Nephron progenitor cell (in vitro differentiated cells): ENCODE measurements around the gene OR10K1.

Experiments
- DNase-seq: peaks from one replicate; pipeline ENCODE4 v3.0.0; 2021
- H3K27ac Mint-ChIP-seq: 2 replicates; pipeline ENCODE4 v1.8.0; 2021; ENCODE audit warnings: mild to moderate bottlenecking, moderate library complexity, mixed read lengths
- H3K27me3 Mint-ChIP-seq: 2 replicates; pipeline ENCODE4 v1.8.0; 2021; ENCODE audit warnings: mild to moderate bottlenecking, low read depth, mixed read lengths; ENCODE audit not compliant: poor library complexity
- H3K36me3 Mint-ChIP-seq: 2 replicates; pipeline ENCODE4 v1.8.0; 2021; ENCODE audit warnings: low read depth, mixed read lengths
- H3K4me1 Mint-ChIP-seq: 2 replicates; pipeline ENCODE4 v1.8.0; 2021; ENCODE audit warnings: mixed read lengths
- H3K4me3 Mint-ChIP-seq: 2 replicates; pipeline ENCODE4 v1.8.0; 2021; ENCODE audit warnings: mild to moderate bottlenecking, moderate library complexity, mixed read lengths
- H3K9me3 Mint-ChIP-seq: 2 replicates; pipeline ENCODE4 v1.8.0; 2021; ENCODE audit warnings: mild to moderate bottlenecking, moderate library complexity, mixed read lengths
- CTCF ChIP-seq: fragments of 200-600 bp; sonication (generic); IDR thresholded peaks from 2 replicates; pipeline ENCODE4 v1.5.0; 2021; ENCODE audit warnings: antibody characterized with exemption

OR10K1 gene

DNA sequence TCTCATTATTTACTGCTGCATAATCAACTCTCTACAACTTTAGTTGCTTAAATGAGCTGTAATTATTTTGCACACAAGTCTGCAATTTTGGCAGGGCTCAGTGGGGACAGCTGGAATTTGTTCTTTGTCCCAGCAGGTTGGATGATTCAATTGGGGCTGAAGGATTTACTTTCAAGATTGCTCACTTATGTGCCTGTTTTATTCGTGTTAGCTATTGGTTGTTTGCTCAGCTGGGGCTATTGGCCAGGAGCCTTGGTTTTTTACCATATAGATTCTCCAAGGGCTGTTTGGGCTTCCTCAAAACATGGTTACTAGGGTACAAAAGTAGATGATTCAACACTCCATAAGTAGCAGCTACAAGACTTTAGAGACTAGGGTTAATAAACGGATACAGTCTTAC is 23.8 kb downstream of the OR10K1 start:
- Mint-ChIP-seq H3K27ac (no peak overlapping the region), H3K4me3 (no peak overlapping the region), H3K36me3 (no peaks in the 10 kb centered on the region), H3K4me1 (no peaks in the 10 kb centered on the region), H3K27me3 (peaks cover 4% of the 10 kb centered on the region), H3K9me3 (no peaks in the 10 kb centered on the region)
- TF ChIP-seq CTCF, result no peak
- no peak for DNase-seq

GRCh38 chr1:158491316-158491715 is 29.7 kb downstream of the OR10K1 start:
- H3K27ac Mint-ChIP-seq, result no peak overlapping the region
- no peak overlapping the region for H3K4me3 Mint-ChIP-seq
- TF ChIP-seq CTCF, result no peak
- H3K9me3 Mint-ChIP-seq, result no peaks in the 10 kb centered on the region
- no peaks in the 10 kb centered on the region for H3K4me1 Mint-ChIP-seq
- DNase-seq, result no peak
- no peaks in the 10 kb centered on the region for H3K36me3 Mint-ChIP-seq
- no peaks in the 10 kb centered on the region for H3K27me3 Mint-ChIP-seq

DNA sequence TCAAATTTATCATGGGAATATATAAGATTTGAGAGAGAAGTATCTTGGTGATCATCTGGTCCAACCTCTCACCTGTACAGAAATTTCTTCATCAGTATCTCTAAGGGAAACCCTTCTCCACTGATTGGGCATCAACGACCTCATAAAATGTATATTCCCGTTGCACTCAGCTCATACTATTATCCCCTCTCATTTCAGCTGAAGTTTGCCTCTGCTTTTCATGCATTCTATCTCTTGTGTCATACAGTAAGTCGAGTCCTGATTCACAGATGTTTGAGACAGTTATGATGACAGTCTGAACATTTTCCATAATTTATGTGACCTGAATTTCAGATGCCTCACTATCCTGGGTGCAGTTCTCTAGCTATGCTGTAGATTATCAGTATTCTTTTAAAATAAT is 31.4 kb downstream of the OR10K1 start:
- Mint-ChIP-seq H3K27me3 (no peaks in the 10 kb centered on the region), H3K4me3 (no peak overlapping the region), H3K36me3 (no peaks in the 10 kb centered on the region), H3K4me1 (no peaks in the 10 kb centered on the region), H3K9me3 (no peaks in the 10 kb centered on the region), H3K27ac (no peak overlapping the region)
- TF ChIP-seq CTCF, result no peak
- DNase-seq, result no peak

DNA sequence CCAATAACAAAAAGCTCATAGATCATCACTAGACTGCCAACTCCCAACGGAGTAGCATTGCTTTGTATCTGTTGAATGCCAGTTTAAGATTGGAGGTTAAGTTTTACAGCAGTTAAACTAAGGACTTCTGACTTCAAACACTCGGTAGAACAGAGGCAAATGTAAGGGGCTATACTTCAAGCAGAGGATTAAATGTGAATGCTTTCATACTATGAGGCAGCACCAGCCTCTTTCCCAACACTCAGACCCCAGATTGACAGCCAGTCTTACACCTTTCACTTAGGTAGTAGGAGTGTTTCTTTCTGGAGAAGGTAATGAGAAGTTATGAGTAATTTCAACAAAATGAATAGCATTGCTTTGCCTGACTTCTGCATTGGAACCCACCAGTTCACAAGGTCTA is 33.2 kb downstream of the OR10K1 start:
- no peaks in the 10 kb centered on the region for H3K4me1 Mint-ChIP-seq
- no peaks in the 10 kb centered on the region for H3K9me3 Mint-ChIP-seq
- no peak for DNase-seq
- no peaks in the 10 kb centered on the region for H3K36me3 Mint-ChIP-seq
- TF ChIP-seq CTCF, result no peak
- H3K4me3 Mint-ChIP-seq, result no peak overlapping the region
- H3K27ac Mint-ChIP-seq, result no peak overlapping the region
- H3K27me3 Mint-ChIP-seq, result no peaks in the 10 kb centered on the region

DNA sequence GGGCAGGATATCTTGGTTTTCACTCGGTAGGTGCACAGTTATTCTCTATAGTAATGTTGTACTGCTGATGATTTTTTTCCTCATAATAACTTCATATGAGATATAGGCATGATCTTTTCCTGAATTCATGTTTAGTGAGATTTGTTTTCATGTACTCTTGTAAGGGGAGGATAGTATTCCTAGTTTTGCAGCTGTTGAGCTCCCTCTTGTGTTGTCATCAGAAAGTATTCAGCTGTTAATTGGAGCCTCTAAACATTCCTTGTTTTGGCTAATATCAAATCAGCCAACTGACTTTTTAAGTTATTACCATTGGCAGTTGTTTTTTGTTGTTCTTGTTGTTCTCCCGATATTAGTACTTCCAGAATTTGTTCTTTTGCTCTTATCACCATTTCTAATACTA is 34.7 kb downstream of the OR10K1 start:
- H3K27me3 Mint-ChIP-seq, result no peaks in the 10 kb centered on the region
- DNase-seq, result no peak
- no peaks in the 10 kb centered on the region for H3K4me1 Mint-ChIP-seq
- H3K4me3 Mint-ChIP-seq, result no peak overlapping the region
- H3K9me3 Mint-ChIP-seq, result no peaks in the 10 kb centered on the region
- TF ChIP-seq CTCF, result peak; percentile 17
- H3K36me3 Mint-ChIP-seq, result no peaks in the 10 kb centered on the region
- no peak overlapping the region for H3K27ac Mint-ChIP-seq

DNA sequence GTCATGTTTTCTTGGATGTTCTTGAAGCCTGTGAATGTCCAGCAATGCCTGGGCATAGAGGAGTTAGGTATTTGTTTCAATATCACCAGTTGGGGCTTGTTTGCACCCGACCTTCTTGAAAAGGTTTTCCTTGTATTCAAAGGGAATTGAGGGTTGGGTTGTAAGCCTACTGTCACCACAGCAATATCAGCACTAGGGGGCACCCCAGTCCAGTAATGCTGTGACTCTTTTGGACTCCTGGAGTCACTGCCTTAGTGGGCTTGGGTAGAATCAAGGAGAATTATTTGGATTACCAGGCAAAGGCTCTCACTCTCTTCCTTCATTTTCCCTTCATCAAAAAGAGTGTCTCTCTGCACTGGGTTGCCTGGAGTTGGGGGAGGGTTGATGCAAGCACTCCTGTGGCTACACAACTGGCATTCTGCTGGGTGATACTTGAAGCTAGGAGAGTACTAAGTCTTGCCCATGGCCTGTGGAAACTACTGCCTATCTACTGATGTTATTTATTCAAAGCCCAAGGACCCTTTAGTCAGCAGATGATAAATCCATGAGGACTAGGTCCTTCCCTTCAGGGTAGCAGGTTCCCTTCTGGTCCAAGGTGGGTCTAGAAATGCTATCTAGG is 44.8 kb downstream of the OR10K1 start:
- Mint-ChIP-seq H3K4me3 (no peak overlapping the region), H3K4me1 (peaks cover 4% of the 10 kb centered on the region), H3K27ac (no peak overlapping the region), H3K36me3 (peaks cover 6% of the 10 kb centered on the region), H3K27me3 (no peaks in the 10 kb centered on the region), H3K9me3 (peaks cover 11% of the 10 kb centered on the region)
- peak; percentile 55 for TF ChIP-seq CTCF
- peak; percentile 57 for DNase-seq
